Left renal pelvis (tissue), 4 donors: ENCODE data around the gene IDH3G. TPM values are rescaled to one million over a fixed set of nuclear protein-coding genes. Genes with fewer than 3 reads are reported as not detected.

Experiments
- DNase-seq, 4 donors: peaks; one replicate each; pipeline ENCODE4 v3.0.0-alpha.2; 2013; ENCODE audit warnings: low read depth in 4 of 4, low spot score in 3 of 4
- polyA plus RNA-seq, 4 donors: library from polyadenylated mRNA; unstranded; fragments of 120-200 nt; gene quantifications; one replicate each; pipeline ENCODE4 v1.2.1, GENCODE V29; 2013; ENCODE audit not compliant: insufficient read length in 4 of 4

The IDH3G gene
- polyA plus RNA-seq, 4 donors: 59.4 to 95.2 (median 71.3) TPM

- DNase-seq: no peak
Measured at GRCh38 chrX:153816831-153817690, 22.9 kb upstream of the IDH3G start.

- no peak for DNase-seq
Measured at GRCh38 chrX:153814591-153815315, 20.6 kb upstream of the IDH3G start.

- no peak for DNase-seq
Measured at GRCh38 chrX:153813161-153813560, 19.0 kb upstream of the IDH3G start.

GRCh38 chrX:153812220-153812619 lies 18.0 kb upstream of the IDH3G start:
- DNase-seq: no peak

GRCh38 chrX:153807976-153808375 lies 13.8 kb upstream of the IDH3G start:
- no peak for DNase-seq

- DNase-seq: no peak
Measured at GRCh38 chrX:153806999-153807575, 12.9 kb upstream of the IDH3G start.

GRCh38 chrX:153805436-153805835 lies 11.3 kb upstream of the IDH3G start:
- DNase-seq: no peak

- DNase-seq: no peak
Measured at GRCh38 chrX:153804621-153805020, 10.4 kb upstream of the IDH3G start.

- DNase-seq: no peak
Measured at GRCh38 chrX:153804100-153804595, 10.0 kb upstream of the IDH3G start.

- no peak for DNase-seq
Measured at GRCh38 chrX:153803211-153804099, 9.3 kb upstream of the IDH3G start.

GRCh38 chrX:153802513-153803045 lies 8.4 kb upstream of the IDH3G start:
- no peak for DNase-seq

- no peak for DNase-seq
Measured at GRCh38 chrX:153801669-153802068, 7.5 kb upstream of the IDH3G start.

- DNase-seq: no peak
Measured at GRCh38 chrX:153800746-153801145, 6.6 kb upstream of the IDH3G start.

GRCh38 chrX:153800177-153800722 lies 6.1 kb upstream of the IDH3G start:
- DNase-seq: no peak

- no peak for DNase-seq
Measured at GRCh38 chrX:153799326-153799725, 5.2 kb upstream of the IDH3G start.

- DNase-seq: no peak
Measured at GRCh38 chrX:153797415-153798015, 3.3 kb upstream of the IDH3G start.

GRCh38 chrX:153794897-153795816 lies 982 bp upstream of the IDH3G start:
- no peak for DNase-seq

- no peak for DNase-seq
Measured at GRCh38 chrX:153793291-153793690, 884 bp downstream of the IDH3G start.
